ENCODE data around the gene HTRA2. TPM values are rescaled to one million over a fixed set of nuclear protein-coding genes. Genes with fewer than 3 reads are reported as not detected.
A peak's percentile ranks its signal among the peaks of the same experiment; 100 is the strongest.

HTRA2 gene
- total and polyA plus RNA-seq, 3 donors from 2014 or later: 36.5 to 46.8 (median 45.8) TPM

DNA sequence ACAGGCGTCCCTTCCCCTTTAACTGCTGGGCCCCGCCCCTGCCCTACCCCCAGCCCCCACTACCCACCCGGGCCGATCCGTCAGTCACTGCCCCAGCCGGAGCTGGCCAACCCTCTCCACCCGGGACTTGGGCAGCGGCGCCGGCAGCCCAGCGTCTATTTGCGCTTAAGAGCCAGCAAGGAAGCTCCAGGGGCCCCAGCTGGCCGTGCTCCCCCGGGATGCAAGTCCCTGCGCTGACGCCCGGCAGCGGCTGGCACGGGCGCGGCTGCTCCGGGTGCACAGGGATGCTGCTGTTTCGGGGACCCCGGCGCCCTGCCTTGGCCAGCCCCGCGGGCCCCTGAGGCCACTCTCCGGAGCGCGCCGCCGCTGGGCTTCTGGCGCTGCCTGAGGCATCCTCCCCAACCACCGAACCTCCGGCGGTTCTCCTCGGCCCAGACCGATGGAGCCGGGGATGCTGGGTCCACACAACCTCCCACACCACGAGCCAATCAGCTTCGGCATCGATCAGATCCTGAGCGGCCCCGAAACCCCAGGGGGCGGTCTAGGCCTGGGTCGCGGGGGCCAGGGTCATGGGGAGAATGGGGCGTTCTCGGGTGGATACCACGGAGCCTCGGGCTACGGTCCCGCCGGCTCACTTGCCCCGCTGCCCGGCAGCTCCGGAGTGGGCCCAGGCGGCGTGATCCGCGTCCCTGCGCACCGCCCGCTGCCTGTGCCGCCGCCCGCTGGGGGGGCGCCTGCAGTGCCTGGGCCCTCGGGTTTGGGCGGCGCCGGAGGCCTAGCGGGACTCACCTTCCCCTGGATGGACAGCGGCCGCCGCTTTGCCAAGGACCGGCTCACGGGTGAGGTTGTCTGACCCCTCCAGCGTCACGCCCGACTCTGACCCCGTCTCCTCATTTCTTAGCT, 15.1 kb upstream of the HTRA2 start, which contains the start of gene TLX2:
TSS of gene TLX2 (plus strand) at position 83 of the 903 bp plus-strand sequence. CDS start at position 440, 357 bp downstream.
- Histone ChIP-seq H3K4me1 (peaks cover 5% of the 10 kb centered on the region), H3K27ac (no peak within 1 kb of the TSS), H3K9me3 (no peaks in the 10 kb centered on the region), H3K36me3 (ENCODE audit: low read depth, missing control alignments) (no peaks in the 10 kb centered on the region), H3K27me3 (no peaks in the 10 kb centered on the region), H3K4me3 (peak within 1 kb of the TSS; percentile 18 to 60)
- intact Hi-C loops (cut with DNase I; ENCODE audit: low total_unique reads): no loop called here
- no peak for DNase-seq
- TF ChIP-seq, protein P1, sequence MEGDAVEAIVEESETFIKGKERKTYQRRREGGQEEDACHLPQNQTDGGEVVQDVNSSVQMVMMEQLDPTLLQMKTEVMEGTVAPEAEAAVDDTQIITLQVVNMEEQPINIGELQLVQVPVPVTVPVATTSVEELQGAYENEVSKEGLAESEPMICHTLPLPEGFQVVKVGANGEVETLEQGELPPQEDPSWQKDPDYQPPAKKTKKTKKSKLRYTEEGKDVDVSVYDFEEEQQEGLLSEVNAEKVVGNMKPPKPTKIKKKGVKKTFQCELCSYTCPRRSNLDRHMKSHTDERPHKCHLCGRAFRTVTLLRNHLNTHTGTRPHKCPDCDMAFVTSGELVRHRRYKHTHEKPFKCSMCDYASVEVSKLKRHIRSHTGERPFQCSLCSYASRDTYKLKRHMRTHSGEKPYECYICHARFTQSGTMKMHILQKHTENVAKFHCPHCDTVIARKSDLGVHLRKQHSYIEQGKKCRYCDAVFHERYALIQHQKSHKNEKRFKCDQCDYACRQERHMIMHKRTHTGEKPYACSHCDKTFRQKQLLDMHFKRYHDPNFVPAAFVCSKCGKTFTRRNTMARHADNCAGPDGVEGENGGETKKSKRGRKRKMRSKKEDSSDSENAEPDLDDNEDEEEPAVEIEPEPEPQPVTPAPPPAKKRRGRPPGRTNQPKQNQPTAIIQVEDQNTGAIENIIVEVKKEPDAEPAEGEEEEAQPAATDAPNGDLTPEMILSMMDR (IDR thresholded peaks at IDR 0.05): no peak
- no peak for TF ChIP-seq POLR2A (IDR thresholded peaks at IDR 0.05)
- WGBS, 2 donors: 4 to 17% methylated on average over 4 to 64 of the region's 82 CpGs

DNA sequence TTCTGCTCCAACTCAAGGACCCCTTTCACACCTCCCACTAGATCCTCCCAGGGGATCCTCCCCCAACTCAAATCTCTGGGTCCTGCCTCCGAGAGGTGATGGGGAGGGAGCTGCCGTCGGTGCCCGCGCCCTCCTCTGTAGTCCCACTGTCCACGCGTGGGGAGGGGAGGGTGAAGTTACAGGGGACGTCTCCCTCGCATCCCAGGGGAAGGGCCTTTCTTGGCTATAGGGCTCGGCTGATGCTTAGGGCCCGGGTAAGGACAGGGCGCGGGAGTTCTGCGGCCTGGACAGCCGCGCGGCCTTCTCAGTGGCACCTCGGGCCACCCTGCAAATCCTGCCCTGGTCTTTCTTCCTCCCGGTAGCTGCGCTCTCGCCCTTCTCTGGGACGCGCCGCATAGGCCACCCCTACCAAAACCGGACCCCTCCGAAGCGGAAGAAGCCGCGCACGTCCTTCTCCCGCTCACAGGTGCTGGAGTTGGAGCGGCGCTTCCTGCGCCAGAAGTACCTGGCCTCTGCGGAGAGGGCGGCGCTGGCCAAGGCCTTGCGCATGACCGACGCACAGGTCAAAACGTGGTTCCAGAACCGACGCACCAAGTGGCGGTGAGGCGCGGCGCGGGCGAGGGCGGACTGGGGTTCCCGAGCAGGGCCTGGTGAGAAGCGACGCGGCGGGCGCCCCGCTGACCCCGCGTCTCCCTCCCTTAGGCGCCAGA, 14.3 kb upstream of the HTRA2 start:
- Histone ChIP-seq H3K36me3 (ENCODE audit: low read depth, missing control alignments) (no peaks in the 10 kb centered on the region), H3K27ac (peak overlapping the region in 1 of 2 donors; percentile 24), H3K27me3 (no peaks in the 10 kb centered on the region), H3K9me3 (no peaks in the 10 kb centered on the region), H3K4me1 (peaks cover 5% of the 10 kb centered on the region), H3K4me3 (peak overlapping the region; percentile 51 to 60)
- TF ChIP-seq, protein P1 (IDR thresholded peaks at IDR 0.05): no peak
- no peak for TF ChIP-seq POLR2A (IDR thresholded peaks at IDR 0.05)
- 4 to 9% methylated on average over 9 to 60 of the region's 60 CpGs for WGBS, 2 donors
- intact Hi-C loops (cut with DNase I; ENCODE audit: low total_unique reads): no loop called here
- no peak for DNase-seq

DNA sequence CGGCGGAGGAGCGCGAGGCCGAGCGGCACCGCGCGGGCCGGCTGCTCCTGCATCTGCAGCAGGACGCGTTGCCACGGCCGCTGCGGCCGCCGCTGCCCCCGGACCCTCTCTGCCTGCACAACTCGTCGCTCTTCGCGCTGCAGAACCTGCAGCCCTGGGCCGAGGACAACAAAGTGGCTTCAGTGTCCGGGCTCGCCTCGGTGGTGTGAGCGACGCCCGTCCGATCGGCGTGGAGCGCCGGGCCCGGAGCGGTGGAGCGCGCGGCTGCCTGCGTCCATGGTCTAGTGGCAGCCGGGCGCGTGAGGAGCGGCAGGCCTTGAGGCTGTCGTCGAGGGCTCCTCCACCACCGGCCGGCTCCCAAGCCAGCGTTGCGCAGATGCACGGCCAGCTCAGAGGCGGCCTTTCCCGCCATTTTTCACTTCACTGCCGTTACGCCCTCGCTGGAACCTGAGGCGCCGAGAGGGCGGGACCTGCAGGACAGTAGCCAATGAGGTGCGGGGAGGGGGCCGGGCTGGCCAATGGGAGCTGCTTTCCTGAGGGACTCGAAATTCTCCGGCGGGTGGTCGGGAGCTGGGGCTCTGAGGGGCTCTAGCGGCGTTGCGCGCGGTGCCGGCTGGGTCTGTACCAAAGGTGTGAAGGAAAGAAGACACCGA, 13.6 kb upstream of the HTRA2 start:
- DNase-seq: peak; percentile 89
- 2% methylated on average over 27 to 66 of the region's 72 CpGs for WGBS, 2 donors
- Histone ChIP-seq H3K4me3 (peak overlapping the region; percentile 51 to 60), H3K9me3 (no peaks in the 10 kb centered on the region), H3K27ac (peak overlapping the region in 1 of 2 donors; percentile 24), H3K27me3 (no peaks in the 10 kb centered on the region), H3K4me1 (peaks cover 5% of the 10 kb centered on the region), H3K36me3 (ENCODE audit: low read depth, missing control alignments) (no peaks in the 10 kb centered on the region)
- no peak for TF ChIP-seq POLR2A (IDR thresholded peaks at IDR 0.05)
- TF ChIP-seq, protein P1 (IDR thresholded peaks at IDR 0.05): no peak
- intact Hi-C loops (cut with DNase I; ENCODE audit: low total_unique reads): no loop called here

- peak overlapping the region in 1 of 2 donors; percentile 60 for H3K4me3 ChIP-seq
- whole genome bisulfite sequencing, 2 donors: 42 to 65% methylated on average over 11 to 13 of the region's 13 CpGs
- H3K4me1 ChIP-seq: peaks cover 5% of the 10 kb centered on the region
- TF ChIP-seq POLR2A (IDR thresholded peaks at IDR 0.05): no peak
- TF ChIP-seq, protein P1 (IDR thresholded peaks at IDR 0.05): no peak
- H3K27ac ChIP-seq: no peak overlapping the region
- H3K36me3 ChIP-seq (ENCODE audit: low read depth, missing control alignments): no peaks in the 10 kb centered on the region
- no peaks in the 10 kb centered on the region for H3K9me3 ChIP-seq
- H3K27me3 ChIP-seq: no peaks in the 10 kb centered on the region
- intact Hi-C loops (cut with DNase I; ENCODE audit: low total_unique reads): no loop called here
- DNase-seq: no peak
Measured at GRCh38 chr2:74516650-74517049, 13.1 kb upstream of the HTRA2 start.
